NCI-H1436 treated with DMSO at 0.1 percent for 48 hours (cell line): ENCODE measurements around the gene STPG1.

ENCODE experiments used
- DNase-seq: peaks from one replicate; lab custom pipeline; 2025; lab: John Stamatoyannopoulos, UW

STPG1 gene

DNA sequence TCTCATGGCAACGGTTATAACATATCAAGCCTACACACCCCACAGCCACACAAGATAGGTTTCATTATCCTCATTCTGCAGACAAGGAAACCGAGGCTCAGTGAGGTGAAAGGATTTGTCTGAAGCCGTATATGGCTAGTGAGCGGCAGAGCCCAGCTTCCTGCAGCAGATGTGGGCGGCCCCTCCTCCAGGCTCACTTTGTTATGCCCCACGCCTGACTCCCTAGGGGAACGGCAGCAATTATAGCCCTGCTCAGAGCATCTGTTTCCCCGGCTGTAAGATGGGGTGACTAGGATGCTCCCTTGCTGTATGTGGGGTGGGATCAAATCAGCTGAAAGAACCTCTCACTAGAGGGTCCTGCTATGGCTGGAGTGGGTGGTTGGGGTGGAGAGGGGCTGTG lies 72.3 kb downstream of the STPG1 start:
- DNase-seq = peak; percentile 62

- no peak for DNase-seq
Observed at GRCh38 chr1:24340770-24341169, 72.8 kb downstream of the STPG1 start.

GRCh38 chr1:24339996-24340395 lies 73.6 kb downstream of the STPG1 start:
- DNase-seq = no peak

GRCh38 chr1:24338447-24338846 lies 75.1 kb downstream of the STPG1 start:
- DNase-seq = no peak

GRCh38 chr1:24337455-24337854 lies 76.1 kb downstream of the STPG1 start:
- no peak for DNase-seq

DNA sequence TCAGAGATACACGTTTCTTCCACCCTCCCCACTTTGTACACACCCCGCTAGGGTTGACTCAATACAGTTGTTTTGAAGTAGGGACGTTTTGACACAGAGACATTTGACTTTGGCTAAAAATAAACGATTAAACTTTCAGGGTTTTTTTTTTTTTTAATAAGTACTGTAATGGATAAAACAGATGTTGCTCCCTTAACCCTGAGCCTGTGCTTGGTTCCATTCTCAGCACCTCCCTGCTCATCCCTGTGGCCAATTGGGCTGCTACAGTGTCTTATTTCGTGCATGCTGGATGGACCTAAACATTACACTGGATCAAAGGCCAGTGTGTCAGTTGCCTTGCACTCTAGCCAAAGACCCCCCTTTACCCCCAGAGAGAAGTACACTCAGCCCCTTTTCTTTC lies 77.5 kb downstream of the STPG1 start:
- no peak for DNase-seq

DNA sequence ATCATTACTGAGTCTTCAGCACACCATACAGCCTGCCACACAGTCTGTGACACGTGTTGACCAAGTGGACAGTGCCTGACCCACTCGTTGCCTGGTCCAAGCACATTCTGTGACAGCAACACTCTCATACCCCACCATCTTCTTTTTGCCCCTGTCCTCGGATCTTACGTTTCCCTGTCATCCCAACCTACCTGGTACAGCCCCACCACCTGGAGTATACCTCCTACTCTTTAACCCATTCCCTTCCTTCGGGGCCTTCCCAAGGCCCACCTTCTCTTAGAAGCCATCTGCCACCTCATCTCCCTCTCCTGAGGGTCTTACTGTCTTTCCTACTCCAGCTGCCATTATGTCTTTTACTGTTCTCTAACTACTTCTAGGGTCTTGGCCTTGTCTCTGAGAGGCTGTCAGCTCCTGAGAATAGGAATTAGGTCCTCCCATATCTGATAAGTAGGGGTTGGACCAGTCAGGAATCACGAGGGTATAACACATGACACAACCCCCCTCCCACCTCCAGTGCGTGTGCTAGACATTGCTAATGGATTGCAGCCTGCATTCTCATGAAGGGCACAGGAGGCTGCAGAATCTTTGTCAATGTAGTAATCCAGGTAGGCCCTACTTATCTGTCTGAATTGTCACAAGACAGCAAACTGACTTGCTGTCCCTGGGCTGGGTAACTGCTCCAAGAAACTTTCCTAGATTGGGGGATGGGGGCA lies 81.5 kb downstream of the STPG1 start:
- no peak for DNase-seq

DNA sequence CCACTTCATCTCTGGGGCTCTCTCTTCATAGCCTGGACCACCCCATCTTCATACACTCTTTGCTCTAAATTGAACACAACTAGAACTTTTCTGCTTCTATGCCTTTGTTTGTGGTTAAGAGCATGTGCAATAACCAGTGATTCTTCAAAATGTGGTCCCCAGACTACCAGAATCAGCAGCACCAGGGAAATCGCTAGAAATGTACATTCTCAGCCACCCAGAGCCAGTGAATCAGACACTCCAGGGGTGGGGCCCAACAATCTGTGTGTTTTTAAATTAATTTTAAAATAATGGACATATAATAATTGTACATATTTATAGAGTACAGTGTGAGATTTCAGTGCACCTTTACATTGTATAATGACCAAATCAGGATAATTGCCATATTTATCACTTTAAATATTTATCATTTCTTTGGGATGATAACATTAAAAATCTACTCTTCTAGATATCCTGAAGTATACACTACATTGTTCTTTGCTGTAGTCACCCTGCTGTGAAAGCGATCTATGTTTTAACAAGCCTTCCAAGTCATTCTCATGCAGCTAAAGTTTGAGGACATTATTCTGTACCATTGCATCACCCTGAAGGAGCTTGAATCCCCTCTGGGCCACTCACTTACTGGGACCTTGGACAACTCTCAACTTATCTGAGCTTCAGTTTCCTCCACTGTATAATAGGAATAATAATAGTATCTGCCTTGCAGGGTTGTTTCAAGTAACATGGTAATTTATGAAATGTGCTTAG lies 83.6 kb downstream of the STPG1 start:
- DNase-seq = no peak

DNA sequence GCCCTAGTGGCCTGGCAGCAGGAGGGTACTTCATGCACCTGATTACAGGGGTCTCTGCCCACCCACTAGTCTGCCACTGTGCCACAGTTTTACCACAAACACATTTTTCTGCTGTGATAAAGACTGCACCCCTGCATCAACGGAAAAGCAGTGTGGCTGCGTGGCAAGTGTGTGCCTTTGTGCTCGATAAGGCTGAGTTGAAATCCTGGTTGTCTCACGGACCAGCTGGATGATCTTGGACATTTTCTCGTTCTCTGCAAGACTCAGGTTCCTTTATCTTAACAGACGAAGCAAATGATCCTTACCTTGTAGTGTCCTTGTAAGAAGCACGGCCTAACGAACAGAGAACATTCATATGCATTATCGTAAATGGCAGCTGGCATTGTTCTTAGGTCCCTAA lies 84.3 kb downstream of the STPG1 start:
- no peak for DNase-seq

- no peak for DNase-seq
Observed at GRCh38 chr1:24327891-24328290, 85.7 kb downstream of the STPG1 start.

DNA sequence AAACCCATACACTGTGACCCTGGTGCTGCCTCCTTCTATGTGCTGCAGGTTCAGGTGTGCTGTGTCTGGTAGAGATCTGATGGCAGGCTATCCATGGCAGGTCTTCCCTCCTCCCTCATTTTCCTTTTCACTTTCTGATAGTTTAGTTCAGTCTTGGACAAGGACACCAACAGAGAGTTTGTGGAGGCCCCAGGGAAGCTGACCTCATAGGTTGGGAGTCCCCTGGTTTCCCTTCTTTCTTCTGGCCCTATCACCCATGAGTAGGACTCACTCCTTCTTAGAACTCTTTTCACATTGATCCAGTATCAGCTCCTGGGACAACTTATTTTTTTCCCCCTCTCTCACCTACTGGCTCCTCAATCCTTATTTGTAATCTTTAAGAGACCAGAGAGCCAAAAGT lies 86.1 kb downstream of the STPG1 start:
- DNase-seq = no peak

DNA sequence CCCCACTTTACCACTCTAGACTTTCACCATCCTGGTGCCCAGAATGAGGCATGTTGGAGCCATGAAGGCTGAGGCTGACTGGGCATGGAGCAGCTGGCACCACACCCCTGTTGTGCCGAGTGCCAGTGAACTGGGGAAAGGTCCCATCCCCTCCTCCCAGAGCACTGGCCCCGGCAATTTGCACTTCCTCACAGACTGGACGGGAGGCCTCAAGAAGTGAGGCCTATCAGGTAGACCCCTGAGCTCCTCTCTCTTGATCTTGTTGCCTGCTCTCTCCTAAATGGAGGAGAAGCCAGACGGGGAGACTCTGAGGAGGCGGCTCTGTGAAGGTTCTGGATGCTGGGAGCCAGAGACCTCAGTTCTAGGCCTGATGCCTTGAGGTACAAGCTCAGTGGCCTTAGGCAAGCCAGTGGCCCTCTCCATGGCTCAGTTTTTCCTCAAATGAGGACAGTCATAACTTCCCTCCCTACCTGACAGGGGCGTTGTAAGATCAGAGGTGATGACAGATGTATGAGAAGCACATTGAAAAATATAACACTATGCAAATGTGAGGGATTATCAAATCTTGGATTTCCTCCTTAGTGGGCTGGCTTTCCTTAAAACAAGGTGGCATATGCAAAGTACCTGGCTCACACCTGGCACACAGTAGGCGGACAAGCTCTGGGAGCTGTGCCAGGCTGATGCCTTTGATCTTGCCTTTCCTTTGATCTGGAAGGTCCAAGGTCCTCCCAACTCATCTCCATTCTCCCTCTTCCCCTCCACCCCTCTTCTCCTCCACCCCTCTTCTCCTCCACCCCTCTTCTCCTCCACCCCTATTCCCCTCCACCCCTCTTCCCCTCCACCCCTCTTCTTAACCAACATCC lies 87.8 kb downstream of the STPG1 start:
- no peak for DNase-seq

- DNase-seq = no peak
Observed at GRCh38 chr1:24324903-24325302, 88.7 kb downstream of the STPG1 start.

GRCh38 chr1:24323281-24323680 lies 90.3 kb downstream of the STPG1 start:
- DNase-seq = no peak

DNA sequence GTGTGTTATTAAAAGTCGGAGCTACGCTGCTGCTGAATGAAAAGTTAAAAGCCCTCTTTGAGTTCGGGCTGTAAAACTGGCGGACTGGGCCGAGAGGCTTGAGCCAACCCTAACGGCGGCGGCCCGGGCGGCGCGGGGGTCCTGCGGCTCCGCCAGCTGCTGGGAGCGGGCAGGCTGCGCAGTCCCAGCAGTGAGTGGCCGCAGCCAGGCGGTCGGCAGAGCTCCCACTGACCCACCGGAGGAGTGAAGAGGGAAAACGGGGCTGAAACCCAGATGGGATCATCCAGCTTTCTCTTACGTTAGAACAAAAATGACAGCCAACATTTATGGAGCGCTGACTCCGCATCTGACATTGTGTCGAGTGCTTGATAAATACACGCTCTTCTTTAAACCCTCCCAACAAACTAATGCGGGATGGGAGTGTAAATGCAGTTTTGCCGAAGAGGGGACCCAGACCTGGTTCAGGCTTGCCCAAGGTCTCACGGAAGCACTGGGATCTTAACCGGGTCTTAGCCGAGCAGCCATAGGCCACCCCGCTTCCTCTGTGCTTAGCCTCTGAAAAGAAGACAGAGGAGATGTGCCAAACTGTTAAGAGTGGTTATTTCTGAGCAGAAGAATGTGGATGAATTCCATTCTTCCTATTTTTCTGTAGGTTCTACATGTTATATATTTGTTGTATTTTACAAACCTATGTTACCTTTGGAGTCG lies 91.0 kb downstream of the STPG1 start:
- DNase-seq = no peak

DNA sequence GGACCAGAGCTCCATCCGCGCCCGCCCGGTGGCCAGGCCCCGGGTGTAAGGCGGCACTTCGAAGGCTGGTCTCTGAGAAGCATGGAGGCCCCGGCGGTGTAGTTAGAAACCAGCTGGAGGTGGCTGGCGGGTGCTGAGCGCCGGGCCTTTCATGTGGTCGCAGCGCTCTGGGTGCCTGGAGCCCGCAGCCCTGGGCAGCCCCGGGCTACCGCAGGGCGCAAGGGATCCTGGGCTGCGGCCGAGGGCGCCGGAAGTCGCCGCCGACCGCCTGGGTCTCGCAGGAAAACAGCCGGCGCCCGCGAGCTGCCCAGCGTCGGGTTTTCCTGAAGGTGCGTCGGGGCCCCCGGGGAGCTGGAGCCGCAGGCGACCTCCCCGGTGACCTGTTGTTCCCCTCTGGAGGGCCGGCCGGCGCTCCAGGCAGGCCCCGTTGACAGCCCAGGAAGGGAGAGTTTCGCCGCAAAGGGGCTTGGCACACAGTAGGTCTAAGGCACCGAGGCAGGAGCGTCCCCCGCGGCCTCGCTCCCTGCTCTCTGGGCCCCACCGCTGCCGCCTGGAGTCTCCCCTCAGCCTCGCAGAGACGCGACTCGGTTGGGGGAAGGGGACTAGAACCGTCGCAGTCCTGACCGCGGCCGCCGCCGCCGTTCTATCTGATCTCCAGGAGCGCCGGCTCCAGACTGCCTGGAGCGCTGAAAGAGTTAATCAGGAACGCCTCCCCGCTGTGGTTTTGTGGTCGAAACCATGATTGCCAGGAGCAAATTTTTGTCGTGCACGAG lies 91.7 kb downstream of the STPG1 start:
- no peak for DNase-seq

GRCh38 chr1:24321126-24321525 lies 92.5 kb downstream of the STPG1 start:
- no peak for DNase-seq

- no peak for DNase-seq
Observed at GRCh38 chr1:24319962-24320361, 93.6 kb downstream of the STPG1 start.

DNA sequence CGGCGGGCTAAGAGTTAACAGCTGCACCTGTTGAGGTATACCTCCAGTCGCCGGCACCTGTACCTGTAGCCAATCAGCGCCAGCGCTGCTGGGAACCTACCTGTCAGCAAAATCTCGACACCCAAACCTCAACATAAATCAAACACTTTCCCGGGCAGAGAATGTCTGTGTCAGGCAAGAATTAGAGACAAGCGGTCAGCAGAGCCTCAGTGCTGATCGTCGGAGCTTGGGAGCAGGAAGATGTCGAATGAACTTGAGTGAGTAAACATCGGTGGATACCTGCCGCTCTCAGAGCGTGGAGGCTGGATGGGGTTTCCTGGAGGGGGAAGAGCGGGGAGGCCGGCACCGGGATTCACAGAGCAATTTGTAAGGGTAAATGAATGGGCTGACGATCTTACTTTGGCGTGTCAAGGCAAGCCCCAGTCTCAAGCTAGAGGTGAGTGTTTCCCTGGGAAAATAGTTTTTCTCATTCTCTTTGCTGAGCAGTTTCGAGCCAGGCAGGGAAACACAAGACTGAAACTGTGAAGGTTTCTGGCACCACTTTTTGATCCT lies 94.2 kb downstream of the STPG1 start, which contains the start of gene GRHL3:
GRHL3 (plus strand) TSS at position 46 of the 552 bp plus-strand sequence; CDS start at position 241, 195 bp downstream.
- DNase-seq = no peak

DNA sequence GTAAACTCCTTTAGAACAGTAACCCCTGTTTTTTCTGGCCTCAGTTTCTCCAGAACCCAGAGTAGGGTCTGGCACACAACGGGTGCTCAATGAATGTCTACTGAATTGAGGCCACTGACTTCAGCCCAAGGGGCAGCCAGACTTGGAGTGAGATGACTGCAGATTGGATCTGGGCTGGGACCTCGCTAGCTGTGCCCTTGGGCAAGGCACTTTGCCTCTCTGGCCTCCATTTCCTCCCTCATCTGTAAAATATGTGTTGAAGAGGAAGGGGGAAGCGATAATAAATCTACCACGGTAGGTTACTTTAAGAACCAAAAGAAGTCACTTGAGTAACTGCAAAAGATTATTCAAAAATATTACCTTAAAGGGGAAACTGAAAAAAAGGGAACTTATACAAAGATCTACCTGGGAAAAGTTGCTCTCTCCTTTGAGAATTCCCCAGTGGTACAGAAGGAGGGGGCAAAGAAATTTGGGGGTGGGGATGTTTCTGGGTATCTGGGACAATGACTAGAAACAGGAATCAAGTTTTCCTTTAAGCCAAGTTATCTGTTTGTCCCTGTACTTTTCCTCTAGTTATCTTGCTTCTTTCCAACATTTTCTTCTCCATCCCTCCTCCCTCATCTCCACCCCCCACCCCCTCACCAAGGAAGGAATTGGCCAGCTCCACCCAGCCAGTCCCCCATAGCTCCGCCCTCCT lies 94.8 kb downstream of the STPG1 start:
- DNase-seq = no peak
